GM19328 (cell line): ENCODE measurements around the gene ABCC9.
"Not testable (repeated sequence)": the region's sequence is repeated elsewhere in the genome, so short reads cannot be mapped to it uniquely, and the experiment has no call there.

Experiments used
- ATAC-seq: cut with Tn5 transposase; IDR thresholded peaks from one replicate; pipeline ENCODE4 v1.9.1; 2021; ENCODE audit warnings: mild to moderate bottlenecking, moderate library complexity; ENCODE audit not compliant: unreplicated experiment

Gene ABCC9

DNA sequence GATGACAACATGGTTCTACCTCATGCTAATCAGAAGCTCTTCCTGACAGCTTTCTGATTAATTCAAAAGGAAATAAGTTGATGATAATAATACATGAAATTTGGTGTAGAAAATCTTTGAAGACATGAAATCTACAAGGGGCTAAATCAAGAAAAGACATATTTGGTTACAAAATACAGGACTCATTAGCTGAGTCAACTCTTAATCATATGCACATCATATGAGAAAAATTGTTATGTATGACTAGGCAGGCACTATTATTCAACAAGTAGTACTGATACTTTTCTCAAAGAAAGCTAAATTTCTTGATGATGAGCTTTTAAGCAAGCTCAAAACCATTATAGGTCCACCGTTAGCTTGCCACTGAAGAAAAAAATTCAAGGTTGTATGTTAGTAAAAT is 7.1 kb downstream of the ABCC9 start:
- ATAC-seq, result no peak

DNA sequence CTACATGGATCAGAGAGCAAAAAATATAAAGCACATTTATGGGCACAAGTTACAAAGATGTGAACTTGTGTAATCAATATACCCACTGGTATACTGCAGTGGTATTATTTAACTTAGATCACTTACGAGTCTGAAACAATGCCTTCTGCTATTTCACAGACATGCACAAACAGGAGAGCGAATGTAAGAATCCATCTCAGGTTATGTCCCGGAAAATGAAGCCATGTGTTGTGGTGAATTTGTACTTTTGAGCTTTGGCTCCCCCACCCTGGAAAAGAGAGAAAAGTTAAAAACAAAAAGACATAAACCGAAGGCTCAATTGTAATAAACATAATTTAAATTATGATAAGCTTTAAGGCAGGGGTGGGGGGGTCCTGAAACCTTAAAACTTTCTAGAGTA is 7.6 kb downstream of the ABCC9 start:
- no peak for ATAC-seq

DNA sequence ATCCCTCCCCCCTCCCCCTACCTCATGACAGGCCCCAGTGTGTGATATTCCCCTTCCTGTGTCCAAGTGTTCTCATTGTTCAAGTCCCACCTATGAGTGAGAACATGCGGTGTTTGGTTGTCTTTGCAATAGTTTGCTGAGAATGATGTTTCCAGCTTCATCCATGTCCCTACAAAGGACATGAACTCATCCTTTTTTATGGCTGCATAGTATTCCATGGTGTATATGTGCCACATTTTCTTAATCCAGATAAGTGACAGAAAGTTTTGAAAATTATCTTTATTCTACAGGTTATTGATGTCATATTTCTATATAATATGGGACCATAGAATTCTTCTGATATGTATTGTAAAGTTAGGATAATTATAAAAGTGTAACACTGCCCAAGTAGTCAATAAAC is 11.3 kb downstream of the ABCC9 start:
- not testable (repeated sequence) for ATAC-seq

DNA sequence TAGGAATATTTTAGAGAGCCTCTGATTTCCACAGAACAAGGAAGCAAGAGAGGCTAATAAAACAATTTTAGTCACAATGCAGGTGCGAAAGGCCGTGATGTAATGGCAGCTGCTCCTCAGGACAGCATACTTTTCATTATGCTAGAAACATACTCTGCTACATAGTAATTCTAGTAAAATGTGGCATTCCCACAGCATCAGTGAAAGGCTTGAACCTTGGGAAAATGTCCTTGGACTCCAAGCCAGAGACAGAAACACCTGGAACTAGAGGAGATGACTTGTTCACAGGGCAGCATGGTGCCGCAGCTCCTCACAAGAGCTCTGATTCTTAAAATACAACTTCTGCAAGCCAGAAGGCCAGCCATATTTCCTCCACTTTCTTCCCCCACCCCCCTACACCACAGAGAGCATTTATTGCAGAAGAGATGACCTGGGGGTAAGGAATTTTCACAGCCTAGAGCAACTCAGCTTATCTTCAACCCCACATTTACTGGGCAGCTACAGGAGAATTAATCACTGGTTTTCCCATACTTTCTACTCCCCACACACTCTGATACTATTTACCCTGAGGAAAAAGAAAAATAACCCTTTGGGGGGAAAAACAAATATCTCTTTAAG is 15.8 kb downstream of the ABCC9 start:
- no peak for ATAC-seq

DNA sequence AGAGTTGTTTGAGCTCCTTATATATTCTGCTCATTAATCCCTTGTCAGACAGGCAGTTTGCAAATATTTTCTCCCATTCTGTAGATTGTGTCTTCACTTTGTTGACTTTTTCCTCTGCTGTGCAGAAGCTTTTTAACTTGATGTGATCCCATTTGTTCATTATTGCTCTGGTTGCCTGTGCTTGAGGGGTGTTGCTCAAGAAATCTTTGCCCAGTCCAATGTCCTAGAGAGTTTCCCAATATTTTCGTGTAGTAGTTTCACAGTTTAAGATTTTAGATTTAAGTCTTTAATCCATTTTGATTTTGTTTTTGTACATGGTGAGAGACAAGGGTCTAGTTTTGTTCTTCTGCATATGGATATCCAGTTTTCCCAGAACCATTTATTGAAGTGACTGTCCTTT is 19.8 kb downstream of the ABCC9 start:
- no peak for ATAC-seq

GRCh38 chr12:21918456-21918855 is 22.8 kb downstream of the ABCC9 start:
- ATAC-seq, result no peak

DNA sequence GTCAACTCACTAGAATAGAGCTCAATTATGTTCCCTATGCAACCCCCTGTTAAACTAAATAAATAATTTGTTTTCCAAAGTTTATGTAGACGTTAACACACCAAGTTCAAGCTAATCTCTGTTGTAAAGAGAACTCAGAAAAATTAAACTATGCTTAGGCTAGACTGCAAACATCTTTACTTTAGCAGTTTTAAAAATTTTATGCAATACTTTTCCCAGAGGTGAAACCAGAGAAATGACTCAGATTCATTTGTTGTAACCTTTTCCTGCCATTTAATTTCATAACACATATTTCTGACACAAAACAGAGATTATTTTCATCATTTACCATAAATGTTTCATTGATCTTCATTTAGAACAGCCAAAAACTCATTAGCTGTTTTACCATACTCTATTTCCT is 27.4 kb downstream of the ABCC9 start:
- no peak for ATAC-seq

GRCh38 chr12:21912318-21912717 is 28.9 kb downstream of the ABCC9 start:
- ATAC-seq, result no peak

DNA sequence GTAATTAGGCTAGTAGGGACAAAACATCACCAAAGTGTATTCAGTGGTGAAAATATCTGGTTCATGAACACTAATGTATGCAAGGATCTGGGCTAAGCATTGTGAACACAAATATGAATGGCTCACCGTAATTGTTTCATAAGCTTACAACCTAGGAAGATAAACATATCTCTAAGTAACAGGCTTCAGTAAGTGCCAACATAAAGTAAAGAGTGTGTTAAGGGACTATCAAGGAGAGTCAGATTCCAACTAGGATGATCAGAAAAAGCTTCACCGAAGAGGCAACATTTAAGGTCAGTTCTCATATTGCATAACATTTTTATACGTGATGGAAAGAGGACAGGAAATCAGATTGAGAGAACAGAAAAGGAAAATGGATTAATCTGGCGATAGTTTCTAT is 29.4 kb downstream of the ABCC9 start:
- ATAC-seq, result no peak

- no peak for ATAC-seq
Observed at GRCh38 chr12:21910657-21911056, 30.6 kb downstream of the ABCC9 start.

- ATAC-seq, result no peak
Observed at GRCh38 chr12:21907948-21908837, 33.0 kb downstream of the ABCC9 start.

GRCh38 chr12:21906919-21907493 is 34.2 kb downstream of the ABCC9 start:
- no peak for ATAC-seq

DNA sequence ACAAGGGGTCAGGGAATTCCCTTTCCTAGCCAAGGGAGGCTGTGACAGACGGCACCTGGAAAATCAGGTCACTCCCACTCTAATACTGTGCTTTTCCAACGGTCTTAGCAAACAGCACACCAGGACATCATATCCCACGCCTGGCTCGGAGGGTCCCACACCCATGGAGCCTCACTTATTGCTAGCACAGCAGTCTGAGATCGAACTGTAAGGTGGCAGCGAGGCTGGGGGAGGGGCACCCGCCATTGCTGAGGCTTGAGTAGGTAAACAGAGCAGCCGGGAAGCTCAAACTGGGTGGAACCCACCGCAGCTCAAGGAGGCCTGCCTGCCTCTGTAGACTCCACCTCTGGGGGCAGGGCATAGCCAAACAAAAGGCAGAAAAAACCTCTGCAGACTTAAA is 41.7 kb downstream of the ABCC9 start:
- ATAC-seq, result not testable (repeated sequence)

GRCh38 chr12:21895651-21896050 is 45.6 kb downstream of the ABCC9 start:
- no peak for ATAC-seq

DNA sequence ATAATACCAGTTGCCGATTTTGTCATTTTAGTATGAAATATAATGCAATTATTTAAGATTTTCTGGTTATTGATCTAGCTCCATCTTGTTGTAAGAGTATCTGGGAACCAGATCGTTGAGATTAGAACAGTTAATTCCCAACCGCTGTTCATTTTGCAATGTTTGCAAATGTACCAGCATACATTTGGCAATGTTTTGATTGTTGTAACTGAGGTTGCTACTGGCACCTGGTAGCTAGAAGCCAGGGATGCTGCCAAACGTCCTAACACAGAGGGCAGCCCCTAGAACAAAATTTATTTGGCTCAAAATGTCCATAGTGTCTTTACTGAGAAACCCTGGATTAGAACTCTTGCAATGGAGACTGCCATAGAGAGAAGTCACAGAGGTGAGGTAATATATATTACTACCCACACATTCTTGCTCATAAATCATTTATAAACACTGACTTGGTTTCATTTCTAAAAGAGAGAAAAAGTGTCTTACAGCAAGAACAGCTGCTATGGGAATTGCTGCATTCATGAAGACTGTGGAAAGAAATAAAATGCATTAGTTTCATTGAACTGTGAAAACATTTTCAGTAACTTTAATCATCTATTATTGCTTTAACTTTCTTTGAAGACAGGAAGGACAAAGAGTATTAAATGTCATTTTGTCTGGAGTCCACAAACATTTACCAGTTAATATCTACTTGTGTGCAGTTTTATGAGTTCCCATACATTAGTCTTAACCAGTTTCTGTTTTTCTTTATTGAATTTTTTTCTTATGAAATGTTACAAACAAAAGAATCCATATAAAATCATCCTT is 46.2 kb downstream of the ABCC9 start:
- no peak for ATAC-seq

- no peak for ATAC-seq
Observed at GRCh38 chr12:21893924-21894323, 47.3 kb downstream of the ABCC9 start.

DNA sequence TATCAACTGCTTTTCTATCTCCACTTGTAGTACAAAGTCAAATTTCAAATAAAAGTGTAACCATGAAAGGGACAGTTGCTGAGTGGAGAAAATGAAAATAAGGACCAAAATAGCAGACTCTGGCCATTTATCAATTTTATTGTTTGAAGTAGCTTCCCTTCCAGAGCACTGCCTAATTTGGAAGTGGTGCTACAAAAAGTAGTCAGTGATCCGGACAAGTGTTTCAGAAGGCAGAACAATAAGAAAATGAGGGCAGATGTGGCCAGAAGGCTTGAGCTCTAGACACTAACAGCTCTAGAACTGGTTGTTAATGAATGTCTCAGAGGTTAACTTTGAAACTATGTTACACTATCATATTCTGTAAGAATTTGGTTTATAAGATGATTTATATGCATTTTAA is 48.9 kb downstream of the ABCC9 start:
- ATAC-seq, result no peak

DNA sequence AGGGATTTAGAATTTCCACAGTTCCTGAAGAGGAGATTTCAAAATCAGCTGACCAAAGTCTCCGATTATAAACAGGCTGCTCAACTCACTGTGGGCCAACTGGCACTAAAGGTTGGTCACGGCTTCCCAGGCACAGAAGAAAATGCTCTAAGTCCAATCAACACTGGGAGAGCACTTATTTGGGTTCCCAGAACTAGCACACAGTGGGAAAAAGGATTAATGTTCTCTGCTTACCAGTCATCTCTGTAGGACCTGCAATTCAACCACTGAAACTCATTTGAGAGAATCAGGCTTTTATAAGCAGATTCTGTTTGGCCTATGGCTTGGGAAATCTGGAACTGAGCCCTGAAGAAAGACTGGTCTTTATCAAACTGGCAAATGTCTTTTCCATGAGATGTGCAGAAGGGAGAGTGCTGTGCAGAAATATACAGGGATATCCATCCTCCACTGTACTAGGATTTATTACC is 49.4 kb downstream of the ABCC9 start:
- no peak for ATAC-seq

DNA sequence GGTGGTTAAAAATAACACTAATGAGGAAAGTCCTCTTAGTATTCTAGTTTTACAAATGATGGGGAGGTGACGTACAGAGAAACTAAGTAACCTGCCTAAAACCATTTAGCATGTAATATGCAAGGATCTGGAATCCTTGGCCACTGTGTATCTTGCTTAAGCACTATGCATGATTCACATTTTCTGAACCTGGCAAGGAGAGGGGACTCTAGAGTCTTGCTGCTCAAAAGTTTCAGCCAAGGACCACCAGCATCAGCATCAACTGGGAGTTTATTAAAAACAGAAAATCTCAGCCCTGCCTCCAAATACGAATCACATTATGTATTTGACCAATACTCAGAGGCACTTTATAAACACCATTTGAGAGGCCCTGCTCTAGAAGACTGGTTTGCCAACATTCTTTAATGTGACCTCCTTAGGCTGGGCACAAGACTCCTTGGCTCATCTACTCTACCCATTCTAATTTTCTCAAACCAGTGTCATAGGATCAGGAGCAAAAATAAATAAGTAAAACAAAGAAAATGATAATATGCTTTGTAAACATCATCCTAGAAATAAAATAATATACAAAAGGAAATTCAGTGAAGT is 52.9 kb downstream of the ABCC9 start:
- ATAC-seq, result no peak

DNA sequence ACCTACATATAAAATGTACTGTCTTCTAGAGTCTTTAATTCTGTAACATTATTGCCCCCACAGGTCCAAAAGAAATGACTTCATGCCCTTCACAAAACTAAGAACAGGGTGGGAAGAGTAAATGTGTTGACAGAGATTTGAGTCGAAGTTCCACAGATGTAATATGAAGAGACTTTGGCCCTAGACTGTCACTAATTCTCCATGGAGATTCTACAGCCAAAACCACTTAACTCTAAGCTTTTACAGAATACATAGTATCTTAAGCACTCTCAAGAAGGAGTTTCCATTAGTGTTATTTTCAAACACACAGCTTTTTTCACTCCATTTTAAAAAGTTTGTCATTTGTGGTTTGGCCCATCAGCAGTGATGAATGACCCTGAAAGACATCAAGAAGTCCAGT is 56.3 kb downstream of the ABCC9 start:
- ATAC-seq, result no peak

GRCh38 chr12:21882635-21883034 is 58.6 kb downstream of the ABCC9 start:
- ATAC-seq, result no peak
